Nephron progenitor cell (in vitro differentiated cells): Measurements from ENCODE around the gene SKIL.

ENCODE experiments used
- DNase-seq: peaks from one replicate; pipeline ENCODE4 v3.0.0; 2021
- H3K27ac Mint-ChIP-seq: 2 replicates; pipeline ENCODE4 v1.8.0; 2021; ENCODE audit warnings: mild to moderate bottlenecking, moderate library complexity, mixed read lengths
- H3K27me3 Mint-ChIP-seq: 2 replicates; pipeline ENCODE4 v1.8.0; 2021; ENCODE audit warnings: mild to moderate bottlenecking, low read depth, mixed read lengths; ENCODE audit not compliant: poor library complexity
- H3K36me3 Mint-ChIP-seq: 2 replicates; pipeline ENCODE4 v1.8.0; 2021; ENCODE audit warnings: low read depth, mixed read lengths
- H3K4me1 Mint-ChIP-seq: 2 replicates; pipeline ENCODE4 v1.8.0; 2021; ENCODE audit warnings: mixed read lengths
- H3K4me3 Mint-ChIP-seq: 2 replicates; pipeline ENCODE4 v1.8.0; 2021; ENCODE audit warnings: mild to moderate bottlenecking, moderate library complexity, mixed read lengths
- H3K9me3 Mint-ChIP-seq: 2 replicates; pipeline ENCODE4 v1.8.0; 2021; ENCODE audit warnings: mild to moderate bottlenecking, moderate library complexity, mixed read lengths
- CTCF ChIP-seq: fragments of 200-600 bp; sonication (generic); IDR thresholded peaks from 2 replicates; pipeline ENCODE4 v1.5.0; 2021; ENCODE audit warnings: antibody characterized with exemption

The SKIL gene

GRCh38 chr3:170418422-170419398 lies 61.2 kb downstream of the SKIL start, which contains the start of gene CLDN11:
CLDN11 (plus strand) TSS chr3:170418868; CDS start chr3:170419067, 199 bp downstream.
- TF ChIP-seq CTCF = no peak
- H3K27ac Mint-ChIP-seq = no peak within 1 kb of the TSS
- H3K36me3 Mint-ChIP-seq = no peaks in the 10 kb centered on the region
- H3K27me3 Mint-ChIP-seq = peaks cover 8% of the 10 kb centered on the region
- DNase-seq = peak; percentile 70
- H3K4me1 Mint-ChIP-seq = peaks cover 37% of the 10 kb centered on the region
- peaks cover 9% of the 10 kb centered on the region for H3K9me3 Mint-ChIP-seq
- H3K4me3 Mint-ChIP-seq = peak within 1 kb of the TSS; percentile 80

GRCh38 chr3:170419557-170420087 lies 62.1 kb downstream of the SKIL start:
- Mint-ChIP-seq H3K27me3 (peaks cover 8% of the 10 kb centered on the region), H3K36me3 (no peaks in the 10 kb centered on the region), H3K4me3 (peak overlapping the region; percentile 73), H3K4me1 (peaks cover 44% of the 10 kb centered on the region), H3K27ac (no peak overlapping the region), H3K9me3 (peaks cover 9% of the 10 kb centered on the region)
- peak; percentile 63 for DNase-seq
- TF ChIP-seq CTCF = no peak

DNA sequence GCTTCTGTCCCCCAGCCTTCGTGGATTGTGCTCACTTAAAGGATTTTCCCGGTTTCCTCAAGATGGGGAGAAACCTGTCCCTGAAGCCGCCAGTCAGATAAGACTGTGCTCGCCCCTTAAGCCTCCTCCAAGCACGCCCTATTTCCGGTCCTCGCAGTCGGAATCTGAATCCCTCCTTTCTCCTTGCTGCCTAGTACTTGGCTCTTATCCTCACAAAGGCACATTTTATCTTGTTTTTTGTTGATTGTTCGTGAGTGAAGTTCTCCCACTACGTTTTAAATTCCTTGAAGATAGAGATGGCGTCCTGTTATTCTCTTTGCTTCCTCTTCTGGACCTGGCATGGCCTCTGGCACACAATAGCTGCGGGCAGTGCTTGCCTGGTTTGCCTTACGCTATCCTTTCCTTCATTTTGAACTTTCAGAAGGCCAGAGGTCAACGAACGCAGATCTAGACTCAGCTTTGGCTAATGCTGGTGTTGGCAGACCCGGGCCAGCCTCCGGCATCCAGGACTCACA lies 62.8 kb downstream of the SKIL start:
- DNase-seq = no peak

GRCh38 chr3:170421111-170421641 lies 63.7 kb downstream of the SKIL start:
- H3K4me3 Mint-ChIP-seq = peak overlapping the region; percentile 73
- peak overlapping the region; percentile 13 for H3K27ac Mint-ChIP-seq
- peaks cover 5% of the 10 kb centered on the region for H3K27me3 Mint-ChIP-seq
- no peak for TF ChIP-seq CTCF
- H3K4me1 Mint-ChIP-seq = peaks cover 58% of the 10 kb centered on the region
- H3K9me3 Mint-ChIP-seq = peaks cover 9% of the 10 kb centered on the region
- H3K36me3 Mint-ChIP-seq = no peaks in the 10 kb centered on the region
- DNase-seq = no peak

More for the DNA sequence above, 62.8 kb downstream of the SKIL start:
- Mint-ChIP-seq H3K27me3 (peaks cover 6% of the 10 kb centered on the region), H3K27ac (no peak overlapping the region), H3K4me3 (peak overlapping the region; percentile 73), H3K9me3 (peaks cover 9% of the 10 kb centered on the region), H3K4me1 (peaks cover 50% of the 10 kb centered on the region), H3K36me3 (no peaks in the 10 kb centered on the region)
- TF ChIP-seq CTCF = no peak

GRCh38 chr3:170421758-170422157 lies 64.2 kb downstream of the SKIL start:
- Mint-ChIP-seq H3K4me1 (peaks cover 64% of the 10 kb centered on the region), H3K9me3 (peaks cover 9% of the 10 kb centered on the region), H3K27ac (no peak overlapping the region), H3K4me3 (no peak overlapping the region), H3K36me3 (no peaks in the 10 kb centered on the region), H3K27me3 (peaks cover 5% of the 10 kb centered on the region)
- TF ChIP-seq CTCF = no peak
- no peak for DNase-seq
